A549 (cell line): Measurements from ENCODE around the gene GSKIP. TPM values are rescaled to one million over a fixed set of nuclear protein-coding genes. Genes with fewer than 3 reads are reported as not detected.

Experiments used
- ATAC-seq, 2 experiments: fragments of 200-7000 bp in 1 of 2; fragments of >200 bp in 1 of 2; cut with Nextera tagmentation in 1 of 2; cut with Tn5 transposase in 1 of 2; 3 replicates each; pipeline versions ENCODE4 v1.8.0 to v1.9.1; 2018 to 2020; ENCODE audit warnings: mild to moderate bottlenecking in 1 of 2, moderate library complexity in 1 of 2
- CTCF ChIA-PET: fragments of 300-600 bp; sonication (Branson Sonifier 250); formaldehyde crosslinking; extraction: SDS; loops from one replicate; lab custom pipeline; 2021; ENCODE audit warnings: antibody characterized with exemption, inconsistent platforms; lab: Yijun Ruan, JAX
- POLR2A ChIA-PET: fragments of 350-600 bp; formaldehyde crosslinking; extraction: SDS; loops from one replicate; lab custom pipeline; 2021; ENCODE audit warnings: antibody characterized with exemption, inconsistent platforms; lab: Yijun Ruan, JAX
- DNase-seq, 2 experiments: peaks; one replicate each; pipeline versions ENCODE4 v3.0.0 to v3.0.0-alpha.2; 2011 to 2016; ENCODE audit warnings: low read depth in 1 of 2, low spot score in 1 of 2
- FAIRE-seq: peaks from 2 replicates; lab custom pipeline; 2011; peaks lifted over from hg19 to GRCh38; lab: Jason Lieb, UNC
- H3K27ac ChIP-seq, 2 experiments: fragments of >200 bp; sonication (Bioruptor Twin); formaldehyde crosslinking; 3 replicates each; pipeline ENCODE4 v1.5.1; 2016 to 2017
- H3K4me1 ChIP-seq: fragments of >200 bp; sonication (Bioruptor Twin); formaldehyde crosslinking; 3 replicates; pipeline ENCODE4 v1.6.1; 2016
- H3K4me2 ChIP-seq: fragments of >200 bp; sonication (Bioruptor Twin); formaldehyde crosslinking; 3 replicates; pipeline ENCODE4 v1.6.1; 2016
- H3K4me3 ChIP-seq: fragments of >200 bp; sonication (Bioruptor Twin); formaldehyde crosslinking; 3 replicates; pipeline ENCODE4 v1.5.1; 2016
- H3K9me3 ChIP-seq: fragments of >200 bp; sonication (Bioruptor Twin); formaldehyde crosslinking; 3 replicates; pipeline ENCODE4 v1.6.1; 2016
- CHD2 ChIP-seq: fragments of 150-350 bp; IDR thresholded peaks from 2 replicates; pipeline ENCODE4 v1.6.1; 2014; ENCODE audit warnings: low read length; ENCODE audit not compliant: partially characterized antibody
- ESRRA ChIP-seq: fragments of 150-350 bp; IDR thresholded peaks from 2 replicates; pipeline ENCODE4 v1.6.1; 2014; ENCODE audit warnings: mild to moderate bottlenecking, low read length, borderline replicate concordance
- HES2 ChIP-seq: fragments of >200 bp; sonication (Bioruptor Twin); formaldehyde crosslinking; IDR thresholded peaks from 2 replicates; pipeline ENCODE4 v1.6.1; 2016
- HOXA7 ChIP-seq: fragments of 250-450 bp; sonication (Bioruptor Pico); IDR thresholded peaks from 2 replicates; pipeline ENCODE4 v1.5.0; 2020; ENCODE audit warnings: mild to moderate bottlenecking, moderate library complexity
- JUN ChIP-seq, 2 experiments: fragments of >200 bp; sonication (Bioruptor Twin); formaldehyde crosslinking; IDR thresholded peaks; 2 replicates in 1 of 2; 3 replicates in 1 of 2; pipeline ENCODE4 v1.6.1; 2016 to 2017
- JUNB ChIP-seq: fragments of >200 bp; sonication (Bioruptor Twin); formaldehyde crosslinking; IDR thresholded peaks from 2 replicates; pipeline ENCODE4 v1.6.1; 2016
- KDM1A ChIP-seq: fragments of 200-600 bp; sonication (generic); IDR thresholded peaks from 2 replicates; pipeline ENCODE4 v1.6.1; 2016; ENCODE audit warnings: low read depth, mild to moderate bottlenecking
- MAFK ChIP-seq: fragments of 450-650 bp; IDR thresholded peaks from 2 replicates; pipeline ENCODE4 v1.6.1; 2014; ENCODE audit not compliant: partially characterized antibody
- MAZ ChIP-seq: fragments of 150-350 bp; IDR thresholded peaks from 2 replicates; pipeline ENCODE4 v1.6.1; 2014; ENCODE audit warnings: antibody characterized with exemption, low read depth, low read length, borderline replicate concordance
- NR3C1 ChIP-seq: fragments of >200 bp; sonication (Bioruptor Twin); formaldehyde crosslinking; IDR thresholded peaks from 3 replicates; pipeline ENCODE4 v1.6.1; 2017
- PBX3 ChIP-seq: IDR thresholded peaks from 2 replicates; pipeline ENCODE4 v1.6.1; 2012
- POLR2A ChIP-seq: IDR thresholded peaks from 2 replicates; pipeline ENCODE4 v1.6.1; 2012; ENCODE audit warnings: mild to moderate bottlenecking, low read length
- POLR2AphosphoS2 ChIP-seq: conservative IDR thresholded peaks from 2 replicates; pipeline ENCODE4 v1.6.1; 2012; ENCODE audit warnings: low read length, improper control_type of control experiment, inconsistent platforms
- RARB ChIP-seq: fragments of 250-450 bp; sonication (Bioruptor Pico); IDR thresholded peaks from 2 replicates; pipeline ENCODE4 v1.8.0; 2021; ENCODE audit warnings: mild to moderate bottlenecking, moderate library complexity
- RCOR1 ChIP-seq: fragments of 150-350 bp; IDR thresholded peaks from 2 replicates; pipeline ENCODE4 v1.6.1; 2014; ENCODE audit warnings: antibody characterized with exemption, low read length, low read depth
- RFX5 ChIP-seq: fragments of 450-650 bp; IDR thresholded peaks from 2 replicates; pipeline ENCODE4 v1.7.1; 2014; ENCODE audit warnings: antibody characterized with exemption, mild to moderate bottlenecking, moderate library complexity
- USF2 ChIP-seq: fragments of 450-650 bp; IDR thresholded peaks from 2 replicates; pipeline ENCODE4 v1.6.1; 2014; ENCODE audit warnings: antibody characterized with exemption
- ZFP36 ChIP-seq: fragments of 450-650 bp; IDR thresholded peaks from 2 replicates; pipeline ENCODE4 v1.6.1; 2014; ENCODE audit warnings: borderline replicate concordance; ENCODE audit not compliant: partially characterized antibody
- WGBS: methylation state at CpG from one replicate; pipeline ENCODE4 v1.1.6; 2017; ENCODE audit errors: missing lambda C conversion rate; 5-methylcytosine and 5-hydroxymethylcytosine counted together
- polyA plus RNA-seq, 4 experiments: library from polyadenylated mRNA; depleted of rRNA in 3 of 4; stranded (reverse); fragments of >200 nt; fragmentation: RNase III in 1 of 4; extraction: RNeasy Plus Mini Kit Qiagen cat#74134 plus additional on column Dnase treatment in 1 of 4; gene quantifications; 2 replicates in 3 of 4; 3 replicates in 1 of 4; pipeline ENCODE4 v1.2.3, GENCODE V29; 2011 to 2017
- TF ChIP-seq, protein P1 (sequence below): IDR thresholded peaks from 2 replicates; pipeline ENCODE4 v1.6.1; 2012
- TF ChIP-seq, protein P2 (sequence below): fragments of 250-450 bp; sonication (Bioruptor Pico); IDR thresholded peaks from 2 replicates; pipeline ENCODE4 v1.5.0; 2021; ENCODE audit warnings: mild to moderate bottlenecking, moderate library complexity, borderline replicate concordance
- TF ChIP-seq, protein P3 (sequence below): fragments of 150-350 bp; IDR thresholded peaks from 2 replicates; pipeline ENCODE4 v1.6.1; 2014; ENCODE audit warnings: low read depth, mild to moderate bottlenecking, low read length
- TF ChIP-seq, protein P4 (sequence below): fragments of >200 bp; sonication (Bioruptor Twin); formaldehyde crosslinking; IDR thresholded peaks from 3 replicates; pipeline ENCODE4 v1.5.1; 2016

The GSKIP gene
- polyA plus RNA-seq, 2 of the 4 experiments (the other 2 are of a cell fraction) = 30.9 to 57.8 TPM

- ATAC-seq (no peak), DNase-seq (no peak), FAIRE-seq (no peak)
- TF ChIP-seq, protein P1, sequence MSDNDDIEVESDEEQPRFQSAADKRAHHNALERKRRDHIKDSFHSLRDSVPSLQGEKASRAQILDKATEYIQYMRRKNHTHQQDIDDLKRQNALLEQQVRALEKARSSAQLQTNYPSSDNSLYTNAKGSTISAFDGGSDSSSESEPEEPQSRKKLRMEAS = no peak
- TF ChIP-seq, protein P2, sequence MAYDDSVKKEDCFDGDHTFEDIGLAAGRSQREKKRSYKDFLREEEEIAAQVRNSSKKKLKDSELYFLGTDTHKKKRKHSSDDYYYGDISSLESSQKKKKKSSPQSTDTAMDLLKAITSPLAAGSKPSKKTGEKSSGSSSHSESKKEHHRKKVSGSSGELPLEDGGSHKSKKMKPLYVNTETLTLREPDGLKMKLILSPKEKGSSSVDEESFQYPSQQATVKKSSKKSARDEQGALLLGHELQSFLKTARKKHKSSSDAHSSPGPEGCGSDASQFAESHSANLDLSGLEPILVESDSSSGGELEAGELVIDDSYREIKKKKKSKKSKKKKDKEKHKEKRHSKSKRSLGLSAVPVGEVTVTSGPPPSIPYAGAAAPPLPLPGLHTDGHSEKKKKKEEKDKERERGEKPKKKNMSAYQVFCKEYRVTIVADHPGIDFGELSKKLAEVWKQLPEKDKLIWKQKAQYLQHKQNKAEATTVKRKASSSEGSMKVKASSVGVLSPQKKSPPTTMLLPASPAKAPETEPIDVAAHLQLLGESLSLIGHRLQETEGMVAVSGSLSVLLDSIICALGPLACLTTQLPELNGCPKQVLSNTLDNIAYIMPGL = no peak
- TF ChIP-seq HOXA7 (CRISPR knock-in tag) (no peak), NR3C1 (no peak), MAFK (no peak), PBX3 (no peak), ESRRA (no peak), KDM1A (no peak), JUN (IDR thresholded peaks at IDR 0.05) (no peak), POLR2AphosphoS2 (no peak), RARB (CRISPR knock-in tag) (no peak), RFX5 (no peak), RCOR1 (no peak)
- WGBS = 48% methylated on average over 2 of the region's 2 CpGs
- ChIA-PET CTCF (no interaction called here), POLR2A (no interaction called here)
- no peak overlapping the region for H3K4me3 ChIP-seq
- H3K27ac ChIP-seq = no peak overlapping the region
- H3K4me2 ChIP-seq = no peak overlapping the region
- H3K4me1 ChIP-seq = no peaks in the 10 kb centered on the region
- H3K9me3 ChIP-seq = no peaks in the 10 kb centered on the region
Measured at GRCh38 chr14:96352708-96353107, 10.6 kb upstream of the GSKIP start.

GRCh38 chr14:96354246-96354645 lies 9.1 kb upstream of the GSKIP start:
- POLR2A ChIA-PET = no interaction called here
- WGBS = 70% methylated on average over 4 of the region's 4 CpGs
- no peak overlapping the region for H3K4me2 ChIP-seq
- ATAC-seq (no peak), DNase-seq (no peak), FAIRE-seq (no peak)
- H3K4me3 ChIP-seq = no peak overlapping the region
- H3K9me3 ChIP-seq = no peaks in the 10 kb centered on the region
- no peak for TF ChIP-seq JUNB
- TF ChIP-seq, protein P2 = no peak
- no peak for TF ChIP-seq POLR2A
- no peak for TF ChIP-seq USF2
- TF ChIP-seq HES2 = no peak
- TF ChIP-seq CHD2 = no peak
- TF ChIP-seq MAZ = no peak
- no peak for TF ChIP-seq NR3C1
- TF ChIP-seq, protein P3, sequence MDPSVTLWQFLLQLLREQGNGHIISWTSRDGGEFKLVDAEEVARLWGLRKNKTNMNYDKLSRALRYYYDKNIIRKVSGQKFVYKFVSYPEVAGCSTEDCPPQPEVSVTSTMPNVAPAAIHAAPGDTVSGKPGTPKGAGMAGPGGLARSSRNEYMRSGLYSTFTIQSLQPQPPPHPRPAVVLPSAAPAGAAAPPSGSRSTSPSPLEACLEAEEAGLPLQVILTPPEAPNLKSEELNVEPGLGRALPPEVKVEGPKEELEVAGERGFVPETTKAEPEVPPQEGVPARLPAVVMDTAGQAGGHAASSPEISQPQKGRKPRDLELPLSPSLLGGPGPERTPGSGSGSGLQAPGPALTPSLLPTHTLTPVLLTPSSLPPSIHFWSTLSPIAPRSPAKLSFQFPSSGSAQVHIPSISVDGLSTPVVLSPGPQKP = no peak
- no peak for TF ChIP-seq ZFP36
- TF ChIP-seq, protein P4, sequence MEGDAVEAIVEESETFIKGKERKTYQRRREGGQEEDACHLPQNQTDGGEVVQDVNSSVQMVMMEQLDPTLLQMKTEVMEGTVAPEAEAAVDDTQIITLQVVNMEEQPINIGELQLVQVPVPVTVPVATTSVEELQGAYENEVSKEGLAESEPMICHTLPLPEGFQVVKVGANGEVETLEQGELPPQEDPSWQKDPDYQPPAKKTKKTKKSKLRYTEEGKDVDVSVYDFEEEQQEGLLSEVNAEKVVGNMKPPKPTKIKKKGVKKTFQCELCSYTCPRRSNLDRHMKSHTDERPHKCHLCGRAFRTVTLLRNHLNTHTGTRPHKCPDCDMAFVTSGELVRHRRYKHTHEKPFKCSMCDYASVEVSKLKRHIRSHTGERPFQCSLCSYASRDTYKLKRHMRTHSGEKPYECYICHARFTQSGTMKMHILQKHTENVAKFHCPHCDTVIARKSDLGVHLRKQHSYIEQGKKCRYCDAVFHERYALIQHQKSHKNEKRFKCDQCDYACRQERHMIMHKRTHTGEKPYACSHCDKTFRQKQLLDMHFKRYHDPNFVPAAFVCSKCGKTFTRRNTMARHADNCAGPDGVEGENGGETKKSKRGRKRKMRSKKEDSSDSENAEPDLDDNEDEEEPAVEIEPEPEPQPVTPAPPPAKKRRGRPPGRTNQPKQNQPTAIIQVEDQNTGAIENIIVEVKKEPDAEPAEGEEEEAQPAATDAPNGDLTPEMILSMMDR = no peak
- no peak for TF ChIP-seq HOXA7 (CRISPR knock-in tag)
- TF ChIP-seq, all 56 proteins: peak for 0
- H3K4me1 ChIP-seq = no peaks in the 10 kb centered on the region
- CTCF ChIA-PET = interaction anchor here (0.8 kb wide), 1 partner anchor 11 kb away, joined by 3 read pairs; no protein-coding TSS in a partner anchor
- H3K27ac ChIP-seq = no peak overlapping the region
